GM12874 (cell line): ENCODE data around the gene ELANE.

Experiments
- TF ChIP-seq, protein P1 (sequence below): IDR thresholded peaks from 2 replicates; pipeline ENCODE4 v1.5.1; 2011; ENCODE audit warnings: low read depth, mild to moderate bottlenecking, control low read depth, low read length, moderate library complexity; ENCODE audit not compliant: insufficient read depth

ELANE gene

DNA sequence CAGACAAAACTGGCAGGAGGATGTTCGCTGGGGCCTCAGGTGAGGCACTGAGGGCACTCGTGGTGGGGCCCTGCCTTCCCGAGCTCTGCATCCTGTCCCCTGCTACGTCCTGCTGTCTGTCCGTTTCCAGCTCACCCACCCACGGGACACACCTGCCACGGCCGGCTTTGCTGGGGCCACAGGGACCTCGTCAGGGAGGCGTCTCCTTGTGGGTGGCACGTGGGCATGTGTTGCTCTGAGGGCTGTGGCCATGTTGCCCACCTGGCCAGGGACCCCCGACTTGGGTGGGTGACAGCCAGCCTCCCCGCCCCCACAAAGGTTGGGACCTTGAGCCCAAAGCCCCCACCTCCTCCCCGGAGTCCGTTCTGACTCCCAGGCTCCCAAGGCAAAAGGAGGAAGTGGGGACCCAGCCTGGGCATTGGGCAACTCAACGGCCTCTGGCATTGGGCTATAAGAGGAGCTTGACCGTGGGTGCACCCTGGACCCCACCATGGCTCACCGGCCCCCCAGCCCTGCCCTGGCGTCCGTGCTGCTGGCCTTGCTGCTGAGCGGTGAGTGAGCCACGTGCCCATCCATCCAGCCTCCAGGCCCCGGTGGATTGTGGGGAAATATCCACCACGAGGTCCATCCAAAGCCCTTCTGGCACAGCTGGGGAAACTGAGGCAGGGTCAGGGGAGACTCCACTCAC is 11.4 kb upstream of the ELANE start, which contains the start of gene PRTN3:
TSS of gene PRTN3 (plus strand) at position 481 of the 688 bp plus-strand sequence. CDS start at position 491, 10 bp downstream.
- TF ChIP-seq, protein P1, sequence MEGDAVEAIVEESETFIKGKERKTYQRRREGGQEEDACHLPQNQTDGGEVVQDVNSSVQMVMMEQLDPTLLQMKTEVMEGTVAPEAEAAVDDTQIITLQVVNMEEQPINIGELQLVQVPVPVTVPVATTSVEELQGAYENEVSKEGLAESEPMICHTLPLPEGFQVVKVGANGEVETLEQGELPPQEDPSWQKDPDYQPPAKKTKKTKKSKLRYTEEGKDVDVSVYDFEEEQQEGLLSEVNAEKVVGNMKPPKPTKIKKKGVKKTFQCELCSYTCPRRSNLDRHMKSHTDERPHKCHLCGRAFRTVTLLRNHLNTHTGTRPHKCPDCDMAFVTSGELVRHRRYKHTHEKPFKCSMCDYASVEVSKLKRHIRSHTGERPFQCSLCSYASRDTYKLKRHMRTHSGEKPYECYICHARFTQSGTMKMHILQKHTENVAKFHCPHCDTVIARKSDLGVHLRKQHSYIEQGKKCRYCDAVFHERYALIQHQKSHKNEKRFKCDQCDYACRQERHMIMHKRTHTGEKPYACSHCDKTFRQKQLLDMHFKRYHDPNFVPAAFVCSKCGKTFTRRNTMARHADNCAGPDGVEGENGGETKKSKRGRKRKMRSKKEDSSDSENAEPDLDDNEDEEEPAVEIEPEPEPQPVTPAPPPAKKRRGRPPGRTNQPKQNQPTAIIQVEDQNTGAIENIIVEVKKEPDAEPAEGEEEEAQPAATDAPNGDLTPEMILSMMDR, result no peak

DNA sequence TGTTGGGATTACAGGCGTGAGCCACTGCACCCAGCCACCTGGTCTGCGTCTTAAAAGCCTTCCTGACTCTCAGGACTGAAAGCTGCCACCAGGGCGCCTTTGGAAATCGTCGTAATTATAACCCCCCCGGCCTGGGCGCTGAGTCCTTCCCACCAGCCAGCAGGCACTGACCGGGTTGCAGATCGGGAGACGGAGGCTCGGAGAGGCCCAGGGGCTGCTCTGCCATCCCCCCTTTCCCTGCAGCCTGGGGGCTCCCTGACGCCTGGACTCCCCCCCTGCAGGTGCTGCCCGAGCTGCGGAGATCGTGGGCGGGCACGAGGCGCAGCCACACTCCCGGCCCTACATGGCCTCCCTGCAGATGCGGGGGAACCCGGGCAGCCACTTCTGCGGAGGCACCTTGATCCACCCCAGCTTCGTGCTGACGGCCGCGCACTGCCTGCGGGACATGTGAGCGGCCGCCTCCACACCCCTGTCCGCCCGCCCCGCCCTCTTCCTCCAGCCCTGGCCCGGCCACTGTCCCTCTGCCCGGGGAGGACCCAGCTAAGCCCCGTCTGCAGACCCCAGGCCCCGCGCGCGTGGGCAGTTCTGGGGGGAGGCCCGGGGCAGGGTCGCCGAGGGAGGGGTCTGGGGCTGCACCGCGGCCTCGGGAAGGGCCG is 8.8 kb upstream of the ELANE start:
- TF ChIP-seq, protein P1, result no peak

DNA sequence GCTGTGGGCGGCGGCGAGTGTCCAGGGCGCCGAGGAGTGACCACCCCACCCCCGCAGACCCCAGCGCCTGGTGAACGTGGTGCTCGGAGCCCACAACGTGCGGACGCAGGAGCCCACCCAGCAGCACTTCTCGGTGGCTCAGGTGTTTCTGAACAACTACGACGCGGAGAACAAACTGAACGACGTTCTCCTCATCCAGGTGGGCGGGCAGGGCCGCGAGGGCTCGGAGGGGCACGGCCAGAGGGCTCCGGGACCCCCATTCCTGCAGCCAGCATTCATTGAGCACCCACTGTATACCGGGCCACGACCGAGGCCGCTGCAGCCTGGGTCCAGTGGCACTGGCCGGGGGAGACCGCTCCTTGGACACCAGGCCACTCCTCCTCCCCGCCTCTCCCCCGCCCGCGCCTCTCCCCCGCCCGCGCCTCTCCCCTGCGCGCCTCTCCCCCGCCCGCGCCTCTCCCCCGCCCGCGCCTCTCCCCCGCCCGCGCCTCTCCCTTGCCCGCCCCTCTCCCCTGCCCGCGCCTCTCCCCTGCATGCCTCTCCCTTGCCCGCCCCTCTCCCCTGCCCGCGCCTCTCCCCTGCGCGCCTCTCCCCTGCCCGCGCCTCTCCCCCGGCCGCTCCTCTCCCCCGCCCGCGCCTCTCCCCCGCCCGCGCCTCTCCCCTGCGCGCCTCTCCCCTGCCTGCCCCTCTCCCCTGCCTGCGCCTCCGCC is 8.1 kb upstream of the ELANE start:
- TF ChIP-seq, protein P1, result no peak

DNA sequence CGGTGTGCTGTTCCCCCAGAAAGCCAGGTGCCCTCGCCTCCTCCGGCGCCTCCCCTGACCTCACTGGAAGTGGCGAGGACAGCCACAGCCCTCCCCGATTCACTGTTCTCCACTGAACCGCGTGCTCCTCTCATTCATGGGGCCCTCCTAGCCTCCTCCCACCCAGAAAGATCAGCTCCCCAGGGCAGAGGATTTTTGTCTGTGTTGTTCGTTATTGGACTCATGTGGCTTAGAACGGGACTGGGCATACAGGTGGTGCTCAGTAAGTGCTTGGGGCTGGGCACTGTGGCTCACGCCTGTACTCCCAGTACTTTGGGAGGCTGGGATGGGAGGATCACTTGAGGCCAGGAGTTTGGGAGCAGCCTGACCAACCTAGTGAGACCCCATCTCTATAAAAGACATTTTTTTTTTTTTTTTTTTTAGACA is 7.5 kb upstream of the ELANE start:
- TF ChIP-seq, protein P1, result no peak

DNA sequence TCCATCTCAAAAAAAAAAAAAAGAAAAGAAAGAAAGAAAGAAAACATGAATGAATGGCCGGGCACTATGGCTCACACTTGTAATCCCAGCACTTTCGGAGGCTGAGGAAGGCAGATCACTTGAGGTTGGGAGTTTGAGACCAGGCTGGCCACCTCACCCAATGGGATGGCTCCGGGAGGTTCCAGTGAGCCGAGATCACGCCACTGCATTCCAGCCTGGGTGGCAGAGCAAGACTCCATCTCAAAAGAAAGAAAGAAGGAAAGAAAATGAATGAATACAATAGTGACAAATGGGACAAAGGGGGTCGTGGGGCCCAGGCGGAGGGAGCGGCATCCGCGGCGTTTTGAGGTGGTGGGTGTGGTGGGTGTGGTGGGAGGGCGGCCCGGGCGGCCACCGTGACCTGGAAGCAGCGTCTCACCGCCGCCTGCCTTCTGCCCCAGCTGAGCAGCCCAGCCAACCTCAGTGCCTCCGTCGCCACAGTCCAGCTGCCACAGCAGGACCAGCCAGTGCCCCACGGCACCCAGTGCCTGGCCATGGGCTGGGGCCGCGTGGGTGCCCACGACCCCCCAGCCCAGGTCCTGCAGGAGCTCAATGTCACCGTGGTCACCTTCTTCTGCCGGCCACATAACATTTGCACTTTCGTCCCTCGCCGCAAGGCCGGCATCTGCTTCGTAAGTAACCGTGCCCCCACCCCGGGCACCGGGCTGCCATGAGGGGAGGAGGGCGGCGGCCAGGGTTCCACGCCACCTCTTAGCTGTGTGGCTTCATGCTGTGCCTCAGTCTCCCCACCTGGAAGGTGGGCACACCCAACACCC is 6.2 kb upstream of the ELANE start:
- TF ChIP-seq, protein P1, result no peak

DNA sequence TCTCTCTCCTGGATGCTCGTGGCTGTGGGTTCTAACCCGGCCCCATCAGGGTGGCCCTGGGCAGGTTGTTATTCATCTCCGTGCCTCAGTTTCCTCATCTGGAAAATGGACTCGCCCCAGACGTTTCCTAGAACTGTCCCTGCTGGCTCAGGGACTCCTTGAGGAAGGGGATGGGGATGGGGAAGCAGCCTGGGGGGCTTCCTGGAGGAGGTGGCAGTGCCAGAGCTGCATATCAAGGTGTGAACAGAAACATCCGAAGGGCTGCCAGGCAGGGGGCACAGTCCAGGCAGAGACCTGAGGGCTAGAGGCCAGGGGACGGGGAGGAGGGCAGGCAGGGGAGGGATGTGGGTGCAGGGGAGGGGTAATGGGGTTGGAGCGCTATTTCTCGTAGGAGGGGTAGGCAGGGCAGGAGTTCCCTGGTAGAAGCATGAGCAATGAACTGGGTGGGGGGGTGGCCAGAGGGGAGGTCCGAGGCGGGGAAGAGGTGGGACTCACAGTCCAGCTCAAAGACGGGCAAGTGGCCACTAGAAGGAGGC is 3.6 kb upstream of the ELANE start:
- TF ChIP-seq, protein P1, result no peak
